Muscle of leg (tissue), 11 donors: Measurements from ENCODE around the gene NNMT. TPM values are rescaled to one million over a fixed set of nuclear protein-coding genes. Genes with fewer than 3 reads are reported as not detected.

Source experiments
- DNase-seq: peaks from one replicate; pipeline ENCODE4 v3.0.0; 2013
- H3K27ac ChIP-seq: one replicate; pipeline ENCODE4 v1.5.1; 2013; ENCODE audit warnings: mild to moderate bottlenecking, low read length, control low read depth
- H3K27me3 ChIP-seq: one replicate; pipeline ENCODE4 v1.6.1; 2013; ENCODE audit warnings: low read length; ENCODE audit not compliant: control insufficient read depth, insufficient read depth
- H3K36me3 ChIP-seq: one replicate; pipeline ENCODE4 v1.6.1; 2013; ENCODE audit warnings: low read length; ENCODE audit not compliant: control insufficient read depth, insufficient read depth
- H3K4me1 ChIP-seq: one replicate; pipeline ENCODE4 v1.6.1; 2013; ENCODE audit warnings: low read length; ENCODE audit not compliant: control insufficient read depth, insufficient read depth
- H3K4me3 ChIP-seq: one replicate; pipeline ENCODE4 v1.5.1; 2013; ENCODE audit warnings: low read length, control low read depth
- H3K9me3 ChIP-seq: replicated peaks from 2 replicates; pipeline ENCODE4 v1.6.1; 2013; ENCODE audit warnings: low read depth, low read length; ENCODE audit not compliant: control insufficient read depth
- WGBS: methylation state at CpG from one replicate; pipeline ENCODE4 v1.1.5; 2013; ENCODE audit warnings: missing lambda C conversion rate; ENCODE audit not compliant: insufficient coverage; 5-methylcytosine and 5-hydroxymethylcytosine counted together
- polyA plus RNA-seq, 8 donors: library from polyadenylated mRNA; unstranded; fragments of 120-200 nt; gene quantifications; one replicate each; pipeline versions ENCODE4 v1.2.1 to v1.2.3, GENCODE V29; 2013; ENCODE audit warnings: inconsistent platforms in 1 of 8, low replicate concordance in 1 of 8; ENCODE audit not compliant: insufficient read length in 8 of 8, insufficient read depth in 1 of 8
- total RNA-seq: library from RNA; stranded (reverse); fragments of 120-200 nt; gene quantifications from one replicate; pipeline ENCODE4 v1.2.4, GENCODE V29; 2013

The NNMT gene
- total and polyA plus RNA-seq, 9 donors = 26.2 to 122 (median 59.0) TPM

DNA sequence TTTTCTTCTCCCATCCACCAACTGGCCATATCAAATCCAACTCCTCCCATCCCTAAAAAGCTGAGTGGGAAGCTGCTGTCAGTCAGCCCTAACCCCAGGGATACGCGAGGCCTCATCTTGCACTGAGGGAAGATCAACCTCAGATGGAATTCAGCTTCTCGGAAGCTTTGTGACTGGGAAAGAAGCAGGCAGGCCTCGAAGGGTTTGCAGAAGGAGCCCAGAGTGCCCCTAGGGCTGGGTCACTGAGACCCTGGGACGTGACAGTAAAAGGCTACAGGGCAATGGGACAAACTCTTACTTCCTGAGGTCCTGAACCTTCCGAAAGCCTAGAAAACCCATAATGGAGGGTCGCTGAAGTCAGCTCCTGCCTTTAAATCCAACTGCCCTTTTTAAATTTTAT, 34.4 kb upstream of the NNMT start:
- DNase-seq = no peak
- Histone ChIP-seq H3K4me3 (no peak overlapping the region), H3K27ac (no peak overlapping the region), H3K4me1 (peaks cover 33% of the 10 kb centered on the region), H3K27me3 (peaks cover 23% of the 10 kb centered on the region), H3K36me3 (no peaks in the 10 kb centered on the region), H3K9me3 (no peaks in the 10 kb centered on the region)
- 30% methylated on average over 2 of the region's 7 CpGs for WGBS

DNA sequence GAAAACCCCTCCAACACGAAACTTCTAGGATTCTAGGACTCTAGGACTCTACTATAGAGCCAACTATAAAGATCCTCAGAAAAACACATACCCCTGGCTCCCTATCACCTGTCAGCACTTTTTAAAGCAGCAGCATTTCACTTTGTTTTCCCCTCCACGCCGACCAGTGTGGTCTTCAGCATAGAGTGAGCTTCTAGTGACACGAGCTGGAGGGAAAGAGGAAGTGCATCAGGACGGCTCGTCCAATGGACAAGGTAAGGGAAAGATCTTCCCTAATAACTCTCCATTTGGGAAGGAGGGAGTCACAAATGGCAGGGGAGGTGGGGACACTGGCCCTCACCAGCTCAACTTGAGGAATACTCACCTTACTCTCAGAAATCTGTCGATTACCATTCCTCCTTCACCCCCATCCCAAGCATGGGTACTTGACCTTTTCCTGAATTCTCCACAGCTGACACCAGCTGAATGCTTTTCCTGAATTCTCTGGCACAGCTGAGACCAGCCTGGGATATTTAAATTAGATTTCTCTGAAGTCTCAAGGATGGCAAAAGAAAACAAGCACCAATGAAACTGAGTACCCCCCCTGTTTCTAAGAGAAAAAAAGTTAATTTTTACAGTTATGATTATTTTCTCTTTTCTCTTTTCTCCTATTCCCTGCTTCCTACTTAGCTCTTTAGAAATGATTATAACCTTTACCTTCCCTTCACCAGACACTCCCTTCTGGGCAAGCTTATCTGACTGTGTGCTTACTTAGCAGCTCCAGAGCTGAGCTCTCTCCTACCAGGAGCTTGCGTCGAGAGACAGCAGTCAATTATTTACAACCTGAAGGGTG, 33.3 kb upstream of the NNMT start:
- Histone ChIP-seq H3K27me3 (peaks cover 20% of the 10 kb centered on the region), H3K4me3 (no peak overlapping the region), H3K27ac (no peak overlapping the region), H3K36me3 (no peaks in the 10 kb centered on the region), H3K9me3 (no peaks in the 10 kb centered on the region), H3K4me1 (peaks cover 22% of the 10 kb centered on the region)
- peak; percentile 79 for DNase-seq
- WGBS = 46% methylated on average over 4 of the region's 9 CpGs

DNA sequence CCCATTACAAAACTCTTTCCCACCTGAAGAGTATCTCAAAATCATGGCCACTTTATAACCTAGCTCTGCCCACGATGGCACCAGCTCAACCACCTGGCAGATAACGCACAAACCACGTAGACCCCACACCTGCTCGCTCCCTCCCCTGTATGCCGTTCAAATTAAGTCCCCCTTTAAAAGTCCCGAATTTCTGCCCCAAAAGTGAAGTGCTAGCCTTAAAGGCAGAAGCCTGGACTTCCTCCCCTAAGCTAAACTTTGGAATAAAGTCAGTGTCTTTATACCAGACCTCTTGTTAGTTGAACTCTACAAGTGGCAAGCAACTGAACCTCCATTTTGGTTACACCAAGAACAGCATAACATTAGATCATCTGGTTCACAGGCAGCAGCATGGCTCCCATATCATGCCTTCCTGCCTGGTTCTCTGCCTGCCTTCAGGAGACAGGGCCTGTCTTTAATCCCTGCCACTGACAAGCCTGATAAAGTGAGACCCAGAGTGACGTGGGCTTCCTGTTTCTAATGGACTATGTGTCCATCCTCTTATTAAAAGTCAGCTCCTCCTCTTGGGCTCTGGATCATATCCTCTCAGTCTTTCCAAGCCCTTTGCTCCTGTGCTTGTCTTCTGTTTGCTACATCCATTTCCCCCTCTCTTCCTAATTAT, 32.6 kb upstream of the NNMT start:
- Histone ChIP-seq H3K27ac (no peak overlapping the region), H3K27me3 (peaks cover 20% of the 10 kb centered on the region), H3K4me1 (peaks cover 15% of the 10 kb centered on the region), H3K4me3 (no peak overlapping the region), H3K36me3 (no peaks in the 10 kb centered on the region), H3K9me3 (no peaks in the 10 kb centered on the region)
- no peak for DNase-seq
- WGBS = 72% methylated on average over 6 of the region's 7 CpGs

DNA sequence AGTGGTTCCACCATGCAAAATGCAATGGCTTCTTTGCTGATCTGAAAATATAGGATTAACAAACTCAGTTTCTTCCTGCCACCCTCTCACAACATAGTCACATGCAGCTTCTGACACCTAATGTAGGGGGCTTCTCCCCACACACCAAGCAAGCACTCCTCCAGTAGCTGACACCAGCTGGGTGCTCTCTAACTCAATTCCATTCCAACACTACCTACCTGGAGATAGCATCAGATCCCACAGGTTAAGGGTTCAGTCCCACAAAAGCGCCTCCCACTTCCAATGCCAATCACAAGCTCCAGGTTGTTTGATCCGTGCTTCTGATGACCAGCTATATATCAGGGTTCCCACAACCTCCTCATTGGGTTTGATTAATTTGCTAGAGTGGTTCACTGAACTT, 31.8 kb upstream of the NNMT start:
- Histone ChIP-seq H3K4me3 (no peak overlapping the region), H3K4me1 (peaks cover 8% of the 10 kb centered on the region), H3K9me3 (no peaks in the 10 kb centered on the region), H3K36me3 (no peaks in the 10 kb centered on the region), H3K27ac (no peak overlapping the region), H3K27me3 (peaks cover 20% of the 10 kb centered on the region)
- no peak for DNase-seq
- no CpG with 5 or more reads among the region's 2 CpGs for WGBS

DNA sequence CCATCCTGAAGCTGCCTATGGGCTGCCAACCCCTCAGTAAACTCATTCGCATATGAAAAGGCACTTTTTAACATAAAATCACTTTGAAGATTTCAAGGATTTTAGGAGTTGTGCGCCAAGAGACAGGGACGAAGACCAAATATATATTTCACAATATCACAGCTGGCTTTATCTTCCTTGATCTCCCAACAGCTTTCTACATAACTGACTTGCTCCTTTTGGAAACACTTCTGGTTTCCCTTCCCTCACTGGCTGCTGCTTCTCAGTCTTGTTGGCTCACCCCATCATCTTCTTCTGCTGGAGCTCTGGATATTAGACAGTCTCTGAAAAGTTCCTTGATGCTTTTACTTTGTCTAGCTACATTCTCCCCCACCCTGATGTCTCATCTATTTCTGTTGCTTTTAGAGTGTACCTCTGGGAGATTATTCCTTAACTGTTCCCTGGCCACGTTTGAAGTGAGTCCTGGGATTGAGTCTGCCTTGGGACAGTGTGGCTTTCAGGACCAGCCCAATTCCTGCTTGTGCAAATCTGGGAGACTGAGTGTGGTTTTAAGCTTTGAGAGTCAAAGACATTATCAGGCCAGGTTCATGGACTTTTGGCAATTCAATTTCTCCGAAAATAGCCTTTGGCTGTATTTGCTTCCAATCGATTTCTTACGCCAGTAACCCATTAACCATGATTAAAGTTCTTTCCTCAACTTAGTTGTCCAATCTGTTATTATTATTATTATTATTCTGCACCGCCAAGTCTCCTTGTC, 30.9 kb upstream of the NNMT start:
- Histone ChIP-seq H3K4me1 (peaks cover 2% of the 10 kb centered on the region), H3K27ac (no peak overlapping the region), H3K9me3 (no peaks in the 10 kb centered on the region), H3K27me3 (peaks cover 17% of the 10 kb centered on the region), H3K36me3 (no peaks in the 10 kb centered on the region), H3K4me3 (no peak overlapping the region)
- 70% methylated on average over 4 of the region's 8 CpGs for WGBS
- DNase-seq = no peak

DNA sequence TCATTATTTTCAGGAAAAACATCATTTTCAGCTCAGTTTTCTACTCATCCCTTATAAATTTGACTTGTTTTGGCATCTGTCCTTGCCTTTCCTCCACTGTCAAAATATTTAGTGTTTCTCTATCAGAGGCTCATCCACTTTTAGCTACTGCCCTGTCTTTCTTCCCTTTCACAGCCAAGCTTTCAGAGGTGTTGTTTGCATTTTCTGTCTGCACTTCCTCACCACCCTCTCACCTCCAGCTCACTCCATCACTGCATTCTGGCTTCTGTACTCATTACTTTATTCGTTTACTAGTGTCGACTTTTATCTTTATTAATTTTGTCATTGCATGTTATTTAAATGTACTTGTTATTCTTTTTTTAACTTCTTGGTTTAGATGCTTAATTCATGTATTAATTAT, 26.7 kb upstream of the NNMT start:
- H3K4me1 ChIP-seq = no peaks in the 10 kb centered on the region
- WGBS = no CpG with 5 or more reads among the region's 2 CpGs
- no peak overlapping the region for H3K27ac ChIP-seq
- DNase-seq = no peak
- H3K36me3 ChIP-seq = no peaks in the 10 kb centered on the region
- H3K27me3 ChIP-seq = peaks cover 12% of the 10 kb centered on the region
- no peaks in the 10 kb centered on the region for H3K9me3 ChIP-seq
- H3K4me3 ChIP-seq = no peak overlapping the region

DNA sequence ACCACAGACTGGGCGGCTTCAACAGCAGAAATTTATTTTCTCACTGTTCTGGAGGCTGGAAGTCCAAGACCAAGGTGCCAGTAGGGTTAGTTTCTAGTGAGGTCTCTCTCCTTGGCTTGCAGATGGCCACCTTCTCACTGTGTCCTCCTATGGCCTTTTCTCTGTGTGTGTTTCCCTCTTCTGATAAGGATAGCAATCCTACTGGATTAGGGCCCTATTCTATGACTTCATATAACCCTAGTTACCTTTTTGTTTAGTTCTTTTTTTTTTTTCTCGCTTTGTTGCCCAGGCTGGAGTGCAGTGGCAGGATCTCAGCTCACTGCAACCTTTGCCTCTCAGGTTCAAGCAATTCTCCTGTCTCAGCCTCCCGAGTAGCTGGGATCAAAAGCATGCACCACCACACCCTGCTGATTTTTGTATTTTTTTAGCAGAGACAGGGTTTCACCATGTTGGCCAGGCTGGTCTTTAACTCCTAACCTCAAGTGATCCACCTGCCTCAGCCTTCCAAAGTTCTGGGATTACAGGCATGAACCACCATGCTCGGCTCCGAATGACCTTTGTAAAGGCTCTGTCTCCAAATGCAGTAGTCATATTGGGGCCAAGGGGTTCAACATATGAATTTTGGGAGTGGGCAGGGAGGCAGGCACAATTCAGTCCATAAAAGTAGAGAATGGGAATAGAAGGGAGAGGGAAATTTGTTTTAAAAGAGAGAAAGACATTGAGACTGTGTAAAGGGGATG, 25.5 kb upstream of the NNMT start:
- WGBS = 91% methylated on average over 4 of the region's 5 CpGs
- no peak overlapping the region for H3K27ac ChIP-seq
- H3K36me3 ChIP-seq = no peaks in the 10 kb centered on the region
- H3K4me1 ChIP-seq = no peaks in the 10 kb centered on the region
- no peak overlapping the region for H3K4me3 ChIP-seq
- peaks cover 13% of the 10 kb centered on the region for H3K27me3 ChIP-seq
- no peaks in the 10 kb centered on the region for H3K9me3 ChIP-seq
- DNase-seq = no peak

DNA sequence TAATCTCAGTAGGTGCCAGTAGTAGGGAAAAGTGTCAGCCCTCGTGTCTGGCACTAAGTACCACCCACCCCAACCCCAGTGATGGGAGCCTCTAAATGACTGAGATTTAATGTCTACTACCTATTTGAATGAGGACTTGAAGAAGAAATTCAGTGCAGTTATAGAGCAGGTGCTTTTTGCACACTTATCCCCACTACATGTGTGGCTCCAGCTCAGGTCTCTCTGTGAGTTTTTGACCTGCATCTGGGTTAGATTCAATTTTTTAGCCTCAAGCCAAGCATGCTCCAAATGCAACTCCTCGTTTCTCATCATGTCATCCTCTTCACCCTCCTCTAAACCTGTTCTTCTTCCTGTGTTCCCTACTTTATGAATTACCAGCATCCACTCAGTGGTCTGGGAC, 24.9 kb upstream of the NNMT start:
- no peak for DNase-seq
- H3K9me3 ChIP-seq = no peaks in the 10 kb centered on the region
- no peaks in the 10 kb centered on the region for H3K36me3 ChIP-seq
- 43% methylated on average over 1 of the region's 2 CpGs for WGBS
- H3K27ac ChIP-seq = no peak overlapping the region
- H3K4me1 ChIP-seq = no peaks in the 10 kb centered on the region
- H3K4me3 ChIP-seq = no peak overlapping the region
- H3K27me3 ChIP-seq = peaks cover 13% of the 10 kb centered on the region

DNA sequence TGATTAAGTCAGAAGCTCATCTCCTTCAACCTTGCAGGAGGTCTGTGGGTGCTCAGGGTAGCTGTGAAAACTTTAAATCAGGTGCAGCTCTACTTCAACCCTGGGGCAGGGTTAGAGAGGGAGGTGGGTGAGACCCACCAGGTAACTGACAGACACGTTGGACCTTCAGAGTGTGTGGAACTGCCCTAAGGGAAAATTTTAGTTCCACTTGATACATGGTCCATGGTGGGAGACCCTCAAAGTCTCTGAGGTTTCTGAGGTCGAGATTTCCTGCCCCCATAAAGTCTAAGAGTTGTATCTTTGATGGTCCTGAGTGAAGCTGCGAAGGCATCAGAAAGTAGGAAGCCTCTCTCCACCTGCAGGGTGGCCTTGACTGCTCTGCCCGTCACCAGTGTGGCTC, 23.9 kb upstream of the NNMT start:
- WGBS = 74% methylated on average over 3 of the region's 4 CpGs

More for the DNA sequence above, 23.9 kb upstream of the NNMT start:
- no peaks in the 10 kb centered on the region for H3K36me3 ChIP-seq
- H3K4me1 ChIP-seq = no peaks in the 10 kb centered on the region
- peaks cover 13% of the 10 kb centered on the region for H3K27me3 ChIP-seq
- DNase-seq = no peak
- H3K27ac ChIP-seq = no peak overlapping the region
- no peak overlapping the region for H3K4me3 ChIP-seq
- no peaks in the 10 kb centered on the region for H3K9me3 ChIP-seq
